Kidney epithelial cell (primary cell): ENCODE results near the gene ST8SIA2. TPM values are rescaled to one million over a fixed set of nuclear protein-coding genes. Genes with fewer than 3 reads are reported as not detected.
A peak's percentile ranks its signal among the peaks of the same experiment; 100 is the strongest.

ENCODE experiments used
- DNase-seq: peaks from one replicate; pipeline ENCODE4 v3.0.0-alpha.2; 2010; ENCODE audit warnings: low read depth
- H3K27me3 ChIP-seq: 2 replicates; pipeline ENCODE4 v1.6.0; 2011; ENCODE audit warnings: low read length; ENCODE audit not compliant: control insufficient read depth, insufficient read depth
- H3K36me3 ChIP-seq: 2 replicates; pipeline ENCODE4 v1.5.1; 2011; ENCODE audit warnings: low read length; ENCODE audit not compliant: control insufficient read depth, insufficient read depth
- H3K4me3 ChIP-seq: 2 replicates; pipeline ENCODE4 v1.5.1; 2011; ENCODE audit warnings: low read depth, mild to moderate bottlenecking, control low read depth, low read length
- total RNA-seq: library from RNA; depleted of rRNA; stranded (reverse); fragments of >200 nt; gene quantifications from 2 replicates; pipeline ENCODE4 v1.2.3, GENCODE V29; 2015
- TF ChIP-seq, protein P1 (sequence below): IDR thresholded peaks from 2 replicates; pipeline ENCODE4 v1.5.1; 2011; ENCODE audit warnings: mild to moderate bottlenecking, moderate library complexity, low read length, control low read depth, inconsistent platforms; ENCODE audit not compliant: insufficient read depth, poor library complexity, severe bottlenecking

Gene ST8SIA2
- total RNA-seq, 1 donor from 2014 or later, result 7.0 TPM

DNA sequence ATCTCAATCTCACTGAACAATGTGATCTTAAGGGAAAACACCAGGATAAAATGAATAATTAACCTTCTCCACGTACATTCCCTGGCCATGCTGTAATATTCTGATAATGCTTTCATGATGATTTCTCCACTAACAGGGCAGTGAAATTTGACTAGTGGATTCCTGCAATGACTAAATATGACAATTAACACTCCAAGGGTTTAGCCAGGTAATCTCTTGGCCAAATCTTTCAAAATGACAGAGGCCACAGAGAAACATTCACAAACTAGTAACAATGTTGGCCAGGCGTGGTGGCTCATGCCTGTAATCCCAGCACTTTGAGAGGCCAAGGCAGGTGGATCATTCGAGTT lies 31.7 kb upstream of the ST8SIA2 start:
- Histone ChIP-seq H3K27me3 (no peaks in the 10 kb centered on the region), H3K36me3 (no peaks in the 10 kb centered on the region), H3K4me3 (no peak overlapping the region)
- TF ChIP-seq, protein P1, sequence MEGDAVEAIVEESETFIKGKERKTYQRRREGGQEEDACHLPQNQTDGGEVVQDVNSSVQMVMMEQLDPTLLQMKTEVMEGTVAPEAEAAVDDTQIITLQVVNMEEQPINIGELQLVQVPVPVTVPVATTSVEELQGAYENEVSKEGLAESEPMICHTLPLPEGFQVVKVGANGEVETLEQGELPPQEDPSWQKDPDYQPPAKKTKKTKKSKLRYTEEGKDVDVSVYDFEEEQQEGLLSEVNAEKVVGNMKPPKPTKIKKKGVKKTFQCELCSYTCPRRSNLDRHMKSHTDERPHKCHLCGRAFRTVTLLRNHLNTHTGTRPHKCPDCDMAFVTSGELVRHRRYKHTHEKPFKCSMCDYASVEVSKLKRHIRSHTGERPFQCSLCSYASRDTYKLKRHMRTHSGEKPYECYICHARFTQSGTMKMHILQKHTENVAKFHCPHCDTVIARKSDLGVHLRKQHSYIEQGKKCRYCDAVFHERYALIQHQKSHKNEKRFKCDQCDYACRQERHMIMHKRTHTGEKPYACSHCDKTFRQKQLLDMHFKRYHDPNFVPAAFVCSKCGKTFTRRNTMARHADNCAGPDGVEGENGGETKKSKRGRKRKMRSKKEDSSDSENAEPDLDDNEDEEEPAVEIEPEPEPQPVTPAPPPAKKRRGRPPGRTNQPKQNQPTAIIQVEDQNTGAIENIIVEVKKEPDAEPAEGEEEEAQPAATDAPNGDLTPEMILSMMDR, result no peak
- no peak for DNase-seq

DNA sequence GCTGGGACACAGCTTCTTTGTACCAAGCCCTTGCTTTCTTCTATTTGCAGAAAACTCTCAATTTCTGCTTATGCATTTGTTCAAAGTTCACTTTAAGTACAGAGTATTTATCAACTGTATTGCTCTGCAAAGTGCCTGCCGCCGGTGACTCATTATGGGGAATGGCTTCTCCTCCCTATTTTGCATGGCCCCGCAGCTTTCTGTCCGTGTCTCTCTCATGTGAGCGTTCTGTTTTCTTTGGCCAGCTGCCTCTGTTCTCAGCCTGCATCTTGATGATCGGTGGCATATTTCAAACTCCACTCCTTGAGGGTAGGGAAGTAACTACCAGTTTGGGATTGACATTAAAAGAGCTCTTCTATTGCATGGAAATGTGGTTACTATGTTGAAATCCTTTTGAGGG lies 28.6 kb upstream of the ST8SIA2 start:
- peak; percentile 12 for DNase-seq
- Histone ChIP-seq H3K4me3 (no peak overlapping the region), H3K36me3 (no peaks in the 10 kb centered on the region), H3K27me3 (no peaks in the 10 kb centered on the region)
- TF ChIP-seq, protein P1, result no peak

DNA sequence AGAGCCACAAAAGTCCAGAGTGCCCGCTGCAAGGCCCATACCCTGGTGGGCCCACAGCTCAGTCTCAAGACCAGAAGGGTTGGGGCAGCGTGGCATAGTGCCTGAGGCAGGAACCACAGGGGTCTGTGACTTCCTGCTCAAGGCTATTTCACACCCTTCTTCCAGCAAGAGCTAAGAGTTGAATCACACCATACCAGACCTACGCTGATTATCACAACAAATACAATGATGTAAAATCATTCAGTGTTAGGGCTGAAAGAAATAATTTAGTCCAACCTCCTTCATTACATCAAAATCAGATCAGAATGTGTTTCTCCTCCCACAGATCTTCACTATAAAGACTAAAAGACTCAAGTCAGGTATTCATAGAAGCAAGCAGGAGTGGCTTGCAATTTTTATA lies 27.8 kb upstream of the ST8SIA2 start:
- Histone ChIP-seq H3K27me3 (no peaks in the 10 kb centered on the region), H3K36me3 (no peaks in the 10 kb centered on the region), H3K4me3 (no peak overlapping the region)
- DNase-seq, result no peak
- TF ChIP-seq, protein P1, result no peak

DNA sequence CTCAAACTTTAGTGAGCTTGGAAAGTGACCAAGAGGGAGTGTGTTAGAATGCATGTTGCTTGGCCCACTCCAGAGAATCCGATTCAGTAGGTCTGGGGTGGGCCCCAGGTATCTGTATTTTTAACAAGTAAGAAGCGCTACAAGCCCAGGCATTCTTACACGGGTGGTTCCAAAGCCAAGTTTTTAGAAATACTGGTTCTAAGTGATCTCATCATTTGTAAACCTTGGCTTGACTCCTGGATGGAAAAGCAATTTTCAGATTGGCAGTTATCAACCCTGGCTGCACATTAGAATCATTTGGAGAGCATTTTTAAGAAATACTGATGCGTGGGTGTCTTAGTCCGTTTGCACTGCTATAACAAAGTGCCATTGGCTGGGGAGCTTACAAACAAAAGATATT lies 27.3 kb upstream of the ST8SIA2 start:
- H3K4me3 ChIP-seq, result no peak overlapping the region
- TF ChIP-seq, protein P1, result no peak
- H3K27me3 ChIP-seq, result no peaks in the 10 kb centered on the region
- H3K36me3 ChIP-seq, result no peaks in the 10 kb centered on the region
- DNase-seq, result no peak

DNA sequence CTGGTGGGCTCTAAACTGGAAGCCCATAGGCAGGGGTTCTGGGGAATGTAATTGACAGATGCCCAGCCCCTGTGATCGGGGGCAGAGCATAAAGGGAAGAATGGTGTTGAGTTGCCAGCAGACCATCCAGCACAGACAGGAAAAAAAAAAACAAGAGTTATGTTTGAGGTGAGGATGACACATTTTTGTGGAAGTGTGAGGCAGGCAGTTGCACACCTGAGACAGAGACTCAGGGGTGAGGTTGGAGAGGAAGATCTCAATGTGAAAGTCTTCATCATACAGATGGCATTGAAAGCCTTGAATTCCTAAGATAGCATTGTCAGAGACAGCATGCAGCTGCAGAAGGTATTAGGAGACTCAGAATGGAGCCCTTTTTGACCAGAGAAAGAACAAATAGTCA lies 18.6 kb upstream of the ST8SIA2 start:
- no peaks in the 10 kb centered on the region for H3K36me3 ChIP-seq
- TF ChIP-seq, protein P1, result no peak
- H3K27me3 ChIP-seq, result peaks cover 2% of the 10 kb centered on the region
- no peak for DNase-seq
- no peak overlapping the region for H3K4me3 ChIP-seq

DNA sequence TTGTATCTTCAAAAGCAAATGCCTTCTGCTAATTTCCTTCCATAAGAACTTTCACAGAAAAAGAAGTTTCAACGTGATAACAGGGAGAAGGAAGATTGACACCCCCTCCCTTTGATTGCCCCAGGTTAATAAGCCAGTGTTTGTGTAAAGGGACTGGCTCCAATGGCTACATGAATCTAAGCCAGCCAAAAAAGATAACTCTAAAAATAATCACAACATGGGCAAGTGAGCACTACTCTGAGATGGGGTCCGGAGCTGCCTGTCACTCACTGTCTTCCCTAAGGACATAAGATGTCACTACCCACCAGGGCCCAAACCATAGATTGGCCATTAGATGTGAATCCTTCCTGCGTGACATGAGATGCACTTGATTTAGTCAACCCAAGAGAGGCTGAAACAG lies 17.6 kb upstream of the ST8SIA2 start:
- no peaks in the 10 kb centered on the region for H3K36me3 ChIP-seq
- no peak for DNase-seq
- H3K4me3 ChIP-seq, result no peak overlapping the region
- peaks cover 2% of the 10 kb centered on the region for H3K27me3 ChIP-seq
- TF ChIP-seq, protein P1, result no peak
